GM12873 (cell line): ENCODE data around the gene RAP1GAP2.

ENCODE experiments used
- CTCF ChIP-seq: IDR thresholded peaks from 2 replicates; pipeline ENCODE4 v1.5.1; 2012; ENCODE audit warnings: low read depth, mild to moderate bottlenecking, moderate library complexity, low read length, control low read depth; ENCODE audit not compliant: insufficient read depth; ENCODE audit errors: missing control alignments

The RAP1GAP2 gene

DNA sequence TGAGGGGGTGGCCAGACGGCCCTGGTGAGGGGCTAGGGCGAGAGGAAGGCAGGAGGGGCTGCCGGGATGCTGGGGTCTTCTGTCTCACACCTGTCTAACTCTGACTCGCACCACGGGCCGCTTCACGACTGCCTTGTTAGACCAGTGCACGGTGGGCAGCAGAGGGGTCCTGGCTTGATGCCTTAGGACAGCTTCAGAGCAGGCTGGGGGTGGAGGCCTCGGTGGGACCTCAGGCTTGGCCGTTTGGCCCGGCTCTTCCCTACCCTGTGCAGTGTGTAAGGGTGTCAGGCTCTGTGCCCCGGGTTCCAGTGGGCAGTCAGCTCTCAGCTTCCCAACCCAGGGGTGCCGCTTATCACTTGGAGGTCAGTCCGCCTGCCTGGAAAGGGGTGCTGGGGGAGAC is 166.5 kb downstream of the RAP1GAP2 start:
- TF ChIP-seq CTCF = no peak

- TF ChIP-seq CTCF = no peak
Measured at GRCh38 chr17:2963332-2964027, 167.2 kb downstream of the RAP1GAP2 start.

DNA sequence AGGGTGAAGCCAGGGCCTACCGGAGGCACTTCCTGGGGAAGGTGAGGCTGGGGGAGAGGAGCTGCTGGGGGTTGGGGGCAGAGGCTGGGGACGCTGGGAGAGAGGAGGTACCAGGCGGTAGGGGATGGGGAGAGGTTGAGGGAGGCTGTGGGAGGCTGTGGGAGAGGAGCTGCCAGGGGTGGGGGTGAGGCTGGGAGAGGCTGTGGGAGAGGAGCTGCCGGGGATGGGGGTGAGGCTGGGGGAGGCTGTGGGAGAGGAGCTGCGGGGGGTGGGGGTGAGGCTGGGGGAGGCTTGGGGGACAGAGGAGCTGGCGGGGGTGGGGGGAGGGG is 167.8 kb downstream of the RAP1GAP2 start:
- no peak for TF ChIP-seq CTCF

DNA sequence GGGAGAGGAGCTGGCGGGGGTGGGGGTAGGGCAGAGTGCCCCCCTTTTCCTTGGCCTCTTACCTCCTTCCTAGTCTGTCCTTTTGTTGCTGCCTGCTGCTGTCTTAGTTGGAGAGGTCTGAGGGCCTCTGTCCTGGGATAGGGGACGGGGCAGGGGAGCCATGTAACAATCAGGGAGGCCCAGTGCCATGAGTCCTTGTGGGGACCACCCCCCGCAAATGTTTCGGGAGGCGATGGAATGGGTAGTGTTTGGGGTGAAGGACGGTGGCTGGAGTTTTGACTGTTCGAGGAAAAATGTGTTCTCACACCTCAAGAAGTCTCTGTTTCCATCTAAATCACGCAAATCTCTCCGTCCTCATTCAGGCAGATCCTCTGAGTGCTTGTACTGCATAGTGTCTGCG is 168.1 kb downstream of the RAP1GAP2 start:
- TF ChIP-seq CTCF = no peak

GRCh38 chr17:2964831-2965230 is 168.6 kb downstream of the RAP1GAP2 start:
- TF ChIP-seq CTCF = no peak

DNA sequence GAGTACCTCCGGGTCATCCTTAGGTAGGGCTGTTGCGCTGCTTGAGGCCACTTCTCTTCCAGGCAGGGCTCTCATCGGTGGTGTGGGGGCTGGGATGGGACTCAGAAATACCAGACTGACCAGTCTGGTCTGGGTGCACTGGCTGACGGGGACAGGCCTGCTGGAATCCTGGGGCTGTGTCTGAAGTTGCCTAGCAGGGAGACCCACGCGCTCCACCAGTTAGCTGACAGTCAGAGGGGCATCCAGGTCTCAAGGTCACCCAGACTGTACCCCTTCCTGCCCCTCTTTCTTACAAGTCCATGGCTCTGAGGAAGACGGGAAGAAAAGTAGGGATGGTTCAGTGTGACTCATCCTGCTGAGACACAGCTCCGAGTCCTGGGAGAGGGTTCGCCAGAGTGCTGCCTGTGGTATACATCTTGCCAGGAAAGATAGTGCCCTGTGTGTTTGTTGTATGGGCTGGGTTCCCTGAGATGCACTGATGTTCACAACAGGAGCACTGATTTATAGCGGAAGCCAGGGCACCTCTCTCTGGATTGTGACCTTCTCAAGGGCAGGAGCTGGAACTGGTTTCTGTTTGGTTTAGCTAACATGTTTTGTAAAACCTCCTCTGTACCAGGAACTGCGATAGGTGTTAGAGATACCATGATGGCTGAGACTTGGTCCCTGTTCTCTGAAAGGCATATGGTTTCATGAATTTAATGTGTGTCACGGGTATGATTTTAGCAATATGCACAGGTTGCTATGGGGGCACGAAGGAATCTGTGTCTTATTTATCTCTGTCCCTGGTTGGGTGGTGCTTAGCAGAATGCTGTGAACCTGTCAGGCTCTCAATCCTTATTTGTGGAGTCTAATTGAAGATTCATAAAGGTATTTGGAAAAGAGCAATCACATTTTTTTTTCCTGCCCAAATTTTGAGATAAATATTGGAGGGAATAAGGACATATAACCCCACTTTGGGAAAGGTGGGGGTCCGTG is 169.7 kb downstream of the RAP1GAP2 start:
- no peak for TF ChIP-seq CTCF

GRCh38 chr17:2967515-2967914 is 171.3 kb downstream of the RAP1GAP2 start:
- TF ChIP-seq CTCF = no peak
